ENCODE results near the gene EXOC3L2.
A peak's percentile ranks its signal among the peaks of the same experiment; 100 is the strongest.

Gene EXOC3L2

DNA sequence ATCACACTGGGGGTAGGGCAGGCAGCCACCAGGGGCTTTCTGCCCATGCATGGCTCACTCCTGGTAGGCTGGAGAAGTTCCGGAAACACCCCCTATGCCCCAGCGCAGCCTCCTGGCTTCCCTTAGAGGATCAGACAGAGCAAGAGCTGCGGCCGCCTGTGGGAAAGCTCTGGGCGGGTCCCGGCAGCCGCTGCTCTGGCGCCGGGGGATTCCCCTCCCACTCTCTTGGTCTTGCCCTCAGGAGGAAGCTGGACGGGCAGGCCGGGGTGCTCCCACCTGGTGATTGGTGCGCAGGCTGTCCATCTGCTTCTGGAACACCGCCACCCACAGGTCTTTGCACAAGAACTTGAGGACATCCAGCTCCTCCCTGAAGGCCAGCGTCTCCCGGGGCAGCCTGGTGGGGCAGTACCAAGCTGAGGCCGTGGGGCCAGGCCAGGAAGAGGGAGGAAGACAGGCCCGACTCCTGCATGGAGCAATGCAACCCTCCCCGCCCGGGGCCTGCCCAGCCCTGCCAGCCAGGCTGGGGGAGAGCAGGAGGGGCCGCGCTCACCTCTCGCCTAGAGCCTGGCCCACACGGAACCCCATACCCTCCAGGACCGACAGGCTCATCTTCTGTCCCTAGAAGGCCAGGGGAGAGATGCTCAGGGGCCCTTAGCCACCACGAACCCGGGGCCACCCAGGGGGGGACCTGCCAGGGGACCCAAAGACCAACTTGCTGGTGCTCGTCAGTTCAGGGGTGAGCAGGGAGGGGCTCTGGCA lies 80.5 kb downstream of the EXOC3L2 start:
- no peak for DNase-seq (ENCODE audit: low spot score)
- WGBS, 2 donors (ENCODE audit: extremely low coverage in 2 of 2, insufficient read length in 2 of 2, insufficient replicate concordance in 1 of 2): no CpG with 5 or more reads among the region's 27 CpGs
- Histone ChIP-seq H3K23ac (ENCODE audit: low read depth, low read length, poor library complexity) (peak overlapping the region; percentile 68), H3K4me3 (ENCODE audit: low read length in 2 of 2) (no peak overlapping the region), H2BK120ac (ENCODE audit: low read depth, low read length) (no peak overlapping the region), H3K36me3 (replicated peaks in 1 of 2; ENCODE audit: control insufficient read depth in 2 of 2, insufficient read depth in 2 of 2, low read length in 2 of 2) (no peaks in the 10 kb centered on the region), H2BK15ac (ENCODE audit: low read length) (no peak overlapping the region), H2BK12ac (ENCODE audit: low read length) (no peak overlapping the region), H3K27ac (replicated peaks; ENCODE audit: low read length) (no peak overlapping the region), H3K9me3 (replicated peaks in 1 of 2; ENCODE audit: control insufficient read depth in 2 of 2, insufficient read depth in 1 of 2, low read depth in 1 of 2, low read length in 2 of 2) (no peaks in the 10 kb centered on the region), H3K9ac (ENCODE audit: low read depth, low read length, poor library complexity) (peak overlapping the region; percentile 60), H4K8ac (ENCODE audit: low read depth, low read length) (no peak overlapping the region), H2AFZ (ENCODE audit: low read length) (no peak overlapping the region), H3K14ac (ENCODE audit: low read length) (no peak overlapping the region), H3K4me1 (ENCODE audit: control insufficient read depth in 2 of 2, insufficient read depth in 1 of 2, low read depth in 1 of 2, low read length in 2 of 2) (peaks cover 1 to 15% of the 10 kb centered on the region in 2 donors), H3K4ac (ENCODE audit: low read length) (no peak overlapping the region), H3K79me1 (ENCODE audit: low read depth, low read length) (peaks cover 2% of the 10 kb centered on the region), H2BK5ac (ENCODE audit: low read length) (no peak overlapping the region), H2AK5ac (ENCODE audit: low read depth, low read length) (peak overlapping the region; percentile 75), H3K27me3 (ENCODE audit: control insufficient read depth in 3 of 3, insufficient read depth in 3 of 3, low read depth in 1 of 3, low read length in 3 of 3) (peaks cover 0 to 17% (median 2%) of the 10 kb centered on the region in 3 experiments), H3K4me2 (ENCODE audit: insufficient read depth, low read length, poor library complexity, severe bottlenecking) (no peak overlapping the region), H3K18ac (ENCODE audit: low read length) (peak overlapping the region; percentile 48), H4K91ac (ENCODE audit: low read depth, low read length, poor library complexity) (no peak overlapping the region)

DNA sequence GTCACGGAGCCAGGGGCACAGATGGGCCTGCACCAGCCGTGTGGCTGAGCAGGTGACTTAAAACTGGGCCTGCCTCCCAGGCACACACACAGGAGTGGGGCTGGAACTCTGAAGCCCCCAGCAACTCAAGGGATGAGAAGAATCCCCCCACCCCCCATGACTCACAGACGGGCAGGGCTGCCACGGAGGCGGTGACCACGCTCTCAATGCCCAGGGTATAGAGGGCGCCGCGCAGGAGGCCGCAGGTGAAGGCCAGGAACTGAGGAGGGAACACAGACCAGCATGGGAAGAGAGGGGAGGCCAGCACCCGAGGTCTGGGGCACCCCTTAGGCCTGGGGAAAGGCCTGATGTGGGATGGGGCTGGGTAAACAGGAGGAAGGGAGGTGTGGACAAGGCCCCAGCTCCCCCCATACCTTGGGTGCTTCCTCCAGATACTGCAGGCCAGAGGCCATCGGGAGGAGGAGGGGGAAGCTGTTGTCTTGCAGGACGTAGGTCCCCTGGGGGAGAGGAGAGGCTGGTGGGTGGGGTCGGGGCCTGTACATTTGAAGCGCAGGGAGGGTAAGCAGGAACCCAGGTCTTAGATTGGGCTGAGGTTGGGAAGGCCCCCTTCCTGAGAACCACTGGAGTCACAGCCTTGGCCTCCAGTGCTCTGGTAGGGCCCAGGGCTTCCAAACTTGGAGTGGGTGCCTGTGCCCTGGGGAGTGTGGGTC lies 81.3 kb downstream of the EXOC3L2 start:
- peak overlapping the region; percentile 34 for H3K9ac ChIP-seq (ENCODE audit: low read depth, low read length, poor library complexity)

DNA sequence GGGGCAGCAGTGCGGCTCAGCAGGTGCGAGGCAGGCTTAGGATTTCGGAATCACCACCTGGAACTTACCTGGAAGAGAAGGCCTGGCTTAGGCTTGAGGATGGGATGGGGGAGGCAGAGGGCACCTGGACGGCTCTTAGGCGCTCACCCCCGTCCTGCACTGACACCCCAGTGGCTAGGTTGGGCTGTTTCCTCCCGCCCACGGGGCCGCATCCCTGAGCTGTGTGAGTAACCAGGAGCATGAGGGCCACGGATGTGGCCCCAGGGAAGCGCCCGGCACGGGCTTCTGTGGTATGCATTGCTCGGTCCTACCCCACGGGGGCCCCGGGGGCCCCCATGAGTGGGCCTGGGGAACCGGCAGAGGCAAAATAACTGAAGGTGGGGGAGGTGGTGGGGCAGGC lies 82.1 kb downstream of the EXOC3L2 start:
- Histone ChIP-seq H4K8ac (ENCODE audit: low read depth, low read length) (no peak overlapping the region), H3K27me3 (ENCODE audit: control insufficient read depth in 3 of 3, insufficient read depth in 3 of 3, low read depth in 1 of 3, low read length in 3 of 3) (peaks cover 0 to 29% (median 2%) of the 10 kb centered on the region in 3 experiments), H3K27ac (replicated peaks; ENCODE audit: low read length) (no peak overlapping the region), H3K14ac (ENCODE audit: low read length) (no peak overlapping the region), H2BK120ac (ENCODE audit: low read depth, low read length) (no peak overlapping the region), H2BK5ac (ENCODE audit: low read length) (peak overlapping the region; percentile 39), H3K23ac (ENCODE audit: low read depth, low read length, poor library complexity) (no peak overlapping the region), H3K4ac (ENCODE audit: low read length) (no peak overlapping the region), H3K4me3 (ENCODE audit: low read length in 2 of 2) (no peak overlapping the region), H2BK12ac (ENCODE audit: low read length) (no peak overlapping the region), H3K9me3 (replicated peaks in 1 of 2; ENCODE audit: control insufficient read depth in 2 of 2, insufficient read depth in 1 of 2, low read depth in 1 of 2, low read length in 2 of 2) (no peaks in the 10 kb centered on the region), H3K9ac (ENCODE audit: low read depth, low read length, poor library complexity) (no peak overlapping the region), H2AK5ac (ENCODE audit: low read depth, low read length) (peak overlapping the region; percentile 98), H3K36me3 (replicated peaks in 1 of 2; ENCODE audit: control insufficient read depth in 2 of 2, insufficient read depth in 2 of 2, low read length in 2 of 2) (no peaks in the 10 kb centered on the region), H2AFZ (ENCODE audit: low read length) (no peak overlapping the region), H4K91ac (ENCODE audit: low read depth, low read length, poor library complexity) (no peak overlapping the region), H3K4me1 (ENCODE audit: control insufficient read depth in 2 of 2, insufficient read depth in 1 of 2, low read depth in 1 of 2, low read length in 2 of 2) (peaks cover 1 to 15% of the 10 kb centered on the region in 2 donors), H3K4me2 (ENCODE audit: insufficient read depth, low read length, poor library complexity, severe bottlenecking) (no peak overlapping the region), H3K18ac (ENCODE audit: low read length) (no peak overlapping the region), H3K79me1 (ENCODE audit: low read depth, low read length) (peaks cover 2% of the 10 kb centered on the region), H2BK15ac (ENCODE audit: low read length) (no peak overlapping the region)
- DNase-seq (ENCODE audit: low spot score): no peak
- WGBS, 2 donors (ENCODE audit: extremely low coverage in 2 of 2, insufficient read length in 2 of 2, insufficient replicate concordance in 1 of 2): no CpG with 5 or more reads among the region's 17 CpGs

More for the DNA sequence above, 81.3 kb downstream of the EXOC3L2 start:
- Histone ChIP-seq H3K27ac (replicated peaks; ENCODE audit: low read length) (no peak overlapping the region), H2AFZ (ENCODE audit: low read length) (no peak overlapping the region), H4K8ac (ENCODE audit: low read depth, low read length) (no peak overlapping the region), H3K27me3 (ENCODE audit: control insufficient read depth in 3 of 3, insufficient read depth in 3 of 3, low read depth in 1 of 3, low read length in 3 of 3) (peaks cover 0 to 24% (median 2%) of the 10 kb centered on the region in 3 experiments), H3K14ac (ENCODE audit: low read length) (peak overlapping the region; percentile 56), H3K4me2 (ENCODE audit: insufficient read depth, low read length, poor library complexity, severe bottlenecking) (no peak overlapping the region), H3K9me3 (replicated peaks in 1 of 2; ENCODE audit: control insufficient read depth in 2 of 2, insufficient read depth in 1 of 2, low read depth in 1 of 2, low read length in 2 of 2) (no peaks in the 10 kb centered on the region), H2BK120ac (ENCODE audit: low read depth, low read length) (no peak overlapping the region), H4K91ac (ENCODE audit: low read depth, low read length, poor library complexity) (no peak overlapping the region), H2BK12ac (ENCODE audit: low read length) (no peak overlapping the region), H3K36me3 (replicated peaks in 1 of 2; ENCODE audit: control insufficient read depth in 2 of 2, insufficient read depth in 2 of 2, low read length in 2 of 2) (no peaks in the 10 kb centered on the region), H3K18ac (ENCODE audit: low read length) (no peak overlapping the region), H2BK5ac (ENCODE audit: low read length) (peak overlapping the region; percentile 53), H2AK5ac (ENCODE audit: low read depth, low read length) (peak overlapping the region; percentile 63), H3K4me3 (ENCODE audit: low read length in 2 of 2) (no peak overlapping the region), H3K4ac (ENCODE audit: low read length) (no peak overlapping the region), H3K4me1 (ENCODE audit: control insufficient read depth in 2 of 2, insufficient read depth in 1 of 2, low read depth in 1 of 2, low read length in 2 of 2) (peaks cover 1 to 15% of the 10 kb centered on the region in 2 donors), H3K23ac (ENCODE audit: low read depth, low read length, poor library complexity) (no peak overlapping the region), H2BK15ac (ENCODE audit: low read length) (no peak overlapping the region), H3K79me1 (ENCODE audit: low read depth, low read length) (peaks cover 2% of the 10 kb centered on the region)
- WGBS, 2 donors (ENCODE audit: extremely low coverage in 2 of 2, insufficient read length in 2 of 2, insufficient replicate concordance in 1 of 2): no CpG with 5 or more reads among the region's 15 CpGs
- DNase-seq (ENCODE audit: low spot score): no peak

DNA sequence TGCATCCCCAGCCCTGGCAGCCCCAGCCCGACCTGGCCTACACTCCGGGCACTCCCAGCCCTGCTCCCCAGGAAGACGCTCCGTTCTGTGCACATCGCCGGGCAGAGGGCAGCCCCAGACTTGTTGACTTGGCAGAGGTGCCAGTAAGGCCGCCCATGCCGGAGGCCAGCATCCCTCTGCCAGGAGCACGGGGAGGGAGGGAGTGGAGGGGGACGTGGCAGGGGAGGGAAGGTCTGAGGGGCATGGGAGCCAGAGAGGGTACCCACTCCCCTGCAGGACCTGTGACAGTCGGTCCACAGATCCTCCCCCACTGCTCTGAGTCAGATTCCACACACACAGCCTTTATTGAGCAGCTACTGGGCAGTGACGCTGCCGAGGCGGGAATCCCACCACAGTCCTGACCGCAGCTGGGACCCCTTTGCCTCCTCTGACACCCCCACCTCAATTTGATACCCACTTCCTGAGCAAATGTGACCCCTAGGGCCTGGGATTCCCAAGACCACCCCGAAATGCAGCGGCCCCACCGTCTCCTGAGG lies 82.5 kb downstream of the EXOC3L2 start:
- Histone ChIP-seq H3K4me3 (ENCODE audit: low read length in 2 of 2) (no peak overlapping the region), H3K9me3 (replicated peaks in 1 of 2; ENCODE audit: control insufficient read depth in 2 of 2, insufficient read depth in 1 of 2, low read depth in 1 of 2, low read length in 2 of 2) (no peaks in the 10 kb centered on the region), H3K79me1 (ENCODE audit: low read depth, low read length) (peaks cover 2% of the 10 kb centered on the region), H2BK15ac (ENCODE audit: low read length) (peak overlapping the region; percentile 49), H3K4me1 (ENCODE audit: control insufficient read depth in 2 of 2, insufficient read depth in 1 of 2, low read depth in 1 of 2, low read length in 2 of 2) (peaks cover 1 to 15% of the 10 kb centered on the region in 2 donors), H2AK5ac (ENCODE audit: low read depth, low read length) (peak overlapping the region; percentile 98), H3K27me3 (ENCODE audit: control insufficient read depth in 3 of 3, insufficient read depth in 3 of 3, low read depth in 1 of 3, low read length in 3 of 3) (peaks cover 0 to 31% (median 2%) of the 10 kb centered on the region in 3 experiments), H2BK5ac (ENCODE audit: low read length) (peak overlapping the region; percentile 39), H3K14ac (ENCODE audit: low read length) (peak overlapping the region; percentile 89), H2BK12ac (ENCODE audit: low read length) (peak overlapping the region; percentile 30), H3K9ac (ENCODE audit: low read depth, low read length, poor library complexity) (no peak overlapping the region), H3K4me2 (ENCODE audit: insufficient read depth, low read length, poor library complexity, severe bottlenecking) (no peak overlapping the region), H2AFZ (ENCODE audit: low read length) (no peak overlapping the region), H3K23ac (ENCODE audit: low read depth, low read length, poor library complexity) (peak overlapping the region; percentile 91), H2BK120ac (ENCODE audit: low read depth, low read length) (peak overlapping the region; percentile 81), H3K36me3 (replicated peaks in 1 of 2; ENCODE audit: control insufficient read depth in 2 of 2, insufficient read depth in 2 of 2, low read length in 2 of 2) (no peaks in the 10 kb centered on the region), H4K8ac (ENCODE audit: low read depth, low read length) (peak overlapping the region; percentile 65), H3K4ac (ENCODE audit: low read length) (no peak overlapping the region), H3K18ac (ENCODE audit: low read length) (peak overlapping the region; percentile 38), H3K27ac (replicated peaks; ENCODE audit: low read length) (no peak overlapping the region), H4K91ac (ENCODE audit: low read depth, low read length, poor library complexity) (no peak overlapping the region)
- WGBS, 2 donors (ENCODE audit: extremely low coverage in 2 of 2, insufficient read length in 2 of 2, insufficient replicate concordance in 1 of 2): no CpG with 5 or more reads among the region's 18 CpGs
- DNase-seq (ENCODE audit: low spot score): no peak
